Upper lobe of left lung (tissue), 6 donors: ENCODE measurements around the gene GPR27. TPM values are rescaled to one million over a fixed set of nuclear protein-coding genes. Genes with fewer than 3 reads are reported as not detected.
A peak's percentile ranks its signal among the peaks of the same experiment; 100 is the strongest.

ENCODE experiments used
- ATAC-seq, 2 donors: fragments of 200-7000 bp; cut with Tn5 transposase; one replicate each; pipeline ENCODE4 v1.9.1; 2022; ENCODE audit warnings: mild to moderate bottlenecking in 2 of 2, moderate library complexity in 2 of 2; ENCODE audit not compliant: low FRiP score in 2 of 2
- DNase-seq, 2 donors: peaks; one replicate each; pipeline ENCODE4 v3.0.0-alpha.2; 2019 to 2020
- H3K27ac ChIP-seq, 4 donors: fragments of 200-600 bp; sonication (generic); one replicate each; pipeline ENCODE4 v1.5.1; 2016 to 2019
- H3K27me3 ChIP-seq, 4 donors: fragments of 200-600 bp; sonication (generic); one replicate each; pipeline ENCODE4 v1.5.1; 2017 to 2019
- H3K36me3 ChIP-seq, 4 donors: fragments of 200-600 bp; sonication (generic); one replicate each; pipeline ENCODE4 v1.5.1; 2016 to 2019
- H3K4me1 ChIP-seq, 4 donors: fragments of 200-600 bp; sonication (generic); one replicate each; pipeline ENCODE4 v1.5.1; 2018 to 2019
- H3K4me3 ChIP-seq, 4 donors: fragments of 200-600 bp; sonication (generic); one replicate each; pipeline ENCODE4 v1.5.1; 2017 to 2019; ENCODE audit warnings: mild to moderate bottlenecking in 2 of 4, moderate library complexity in 1 of 4
- H3K9me3 ChIP-seq, 4 donors: fragments of 200-600 bp; sonication (generic); one replicate each; pipeline ENCODE4 v1.5.1; 2018 to 2019
- EP300 ChIP-seq, 4 donors: sonication (generic); formaldehyde crosslinking; IDR thresholded peaks; one replicate each; pipeline ENCODE4 v1.5.1; 2017; ENCODE audit warnings: antibody characterized with exemption in 4 of 4, control low read depth in 2 of 4
- POLR2A ChIP-seq, 4 donors: fragments of 450-650 bp; IDR thresholded peaks; one replicate each; pipeline ENCODE4 v1.5.1; 2016 to 2017; ENCODE audit warnings: antibody characterized with exemption in 4 of 4, mild to moderate bottlenecking in 2 of 4
- POLR2AphosphoS5 ChIP-seq, 2 donors: sonication (generic); formaldehyde crosslinking; IDR thresholded peaks; one replicate each; pipeline ENCODE4 v1.5.1; 2017; ENCODE audit warnings: antibody characterized with exemption in 2 of 2
- WGBS, 2 donors: methylation state at CpG; one replicate each; pipeline ENCODE4 v1.1.5; 2017 to 2018; 5-methylcytosine and 5-hydroxymethylcytosine counted together
- total RNA-seq, 6 donors: library from RNA; depleted of rRNA in 4 of 6; stranded (reverse); fragments of >200 nt in 4 of 6; gene quantifications; one replicate each; pipeline versions ENCODE4 v1.1.0 to v1.2.1, GENCODE V29; 2016 to 2021
- TF ChIP-seq, protein P1 (sequence below), 6 experiments: fragments of 450-650 bp in 4 of 6; fragments of 200-600 bp in 2 of 6; sonication (generic) in 2 of 6; IDR thresholded peaks; one replicate each; pipeline ENCODE4 v1.5.1; 2016 to 2019; ENCODE audit warnings: antibody characterized with exemption in 6 of 6
- donor health status: DM: no; HTN: no; CAD: no; lungs with moderate emphysema.
- donor health status: DM: no; HTN: yes; CAD: no; lungs with severe emphysema.

GPR27 gene, protein sequence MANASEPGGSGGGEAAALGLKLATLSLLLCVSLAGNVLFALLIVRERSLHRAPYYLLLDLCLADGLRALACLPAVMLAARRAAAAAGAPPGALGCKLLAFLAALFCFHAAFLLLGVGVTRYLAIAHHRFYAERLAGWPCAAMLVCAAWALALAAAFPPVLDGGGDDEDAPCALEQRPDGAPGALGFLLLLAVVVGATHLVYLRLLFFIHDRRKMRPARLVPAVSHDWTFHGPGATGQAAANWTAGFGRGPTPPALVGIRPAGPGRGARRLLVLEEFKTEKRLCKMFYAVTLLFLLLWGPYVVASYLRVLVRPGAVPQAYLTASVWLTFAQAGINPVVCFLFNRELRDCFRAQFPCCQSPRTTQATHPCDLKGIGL
- 1 to 10 TPM in 3 of 6 donors, under 1 TPM in 2, not detected in 1; 0.39 to 4.4 (median 1.3) TPM for total RNA-seq

DNA sequence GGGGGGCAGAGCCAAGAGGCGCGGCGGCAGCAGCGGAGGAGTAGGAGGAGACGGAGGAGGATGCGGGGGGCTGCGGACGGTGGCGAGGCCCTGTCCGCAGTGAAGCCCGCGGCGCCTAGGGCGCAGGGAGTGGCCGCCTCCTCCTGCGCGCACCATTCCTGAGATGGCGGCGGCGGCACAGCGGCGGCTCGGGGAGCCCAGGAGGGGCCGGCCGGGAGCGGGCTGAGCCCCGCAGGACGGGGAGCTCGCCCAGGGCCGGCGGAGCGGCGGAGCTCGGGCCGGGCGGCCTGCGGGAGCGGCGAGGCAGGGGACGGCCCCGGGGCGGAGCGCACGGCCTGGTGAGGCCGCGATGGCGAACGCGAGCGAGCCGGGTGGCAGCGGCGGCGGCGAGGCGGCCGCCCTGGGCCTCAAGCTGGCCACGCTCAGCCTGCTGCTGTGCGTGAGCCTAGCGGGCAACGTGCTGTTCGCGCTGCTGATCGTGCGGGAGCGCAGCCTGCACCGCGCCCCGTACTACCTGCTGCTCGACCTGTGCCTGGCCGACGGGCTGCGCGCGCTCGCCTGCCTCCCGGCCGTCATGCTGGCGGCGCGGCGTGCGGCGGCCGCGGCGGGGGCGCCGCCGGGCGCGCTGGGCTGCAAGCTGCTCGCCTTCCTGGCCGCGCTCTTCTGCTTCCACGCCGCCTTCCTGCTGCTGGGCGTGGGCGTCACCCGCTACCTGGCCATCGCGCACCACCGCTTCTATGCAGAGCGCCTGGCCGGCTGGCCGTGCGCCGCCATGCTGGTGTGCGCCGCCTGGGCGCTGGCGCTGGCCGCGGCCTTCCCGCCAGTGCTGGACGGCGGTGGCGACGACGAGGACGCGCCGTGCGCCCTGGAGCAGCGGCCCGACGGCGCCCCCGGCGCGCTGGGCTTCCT, at the start of gene GPR27:
TSS of gene GPR27 (plus strand) at position 155 of the 909 bp plus-strand sequence. CDS start at position 350, 195 bp downstream.
- 0% methylated on average over 2 to 38 of the region's 131 CpGs for WGBS, 2 donors
- ATAC-seq = peak in 1 of 2 donors; percentile 79
- H3K27ac ChIP-seq = peak within 1 kb of the TSS in 1 of 4 donors; percentile 79

DNA sequence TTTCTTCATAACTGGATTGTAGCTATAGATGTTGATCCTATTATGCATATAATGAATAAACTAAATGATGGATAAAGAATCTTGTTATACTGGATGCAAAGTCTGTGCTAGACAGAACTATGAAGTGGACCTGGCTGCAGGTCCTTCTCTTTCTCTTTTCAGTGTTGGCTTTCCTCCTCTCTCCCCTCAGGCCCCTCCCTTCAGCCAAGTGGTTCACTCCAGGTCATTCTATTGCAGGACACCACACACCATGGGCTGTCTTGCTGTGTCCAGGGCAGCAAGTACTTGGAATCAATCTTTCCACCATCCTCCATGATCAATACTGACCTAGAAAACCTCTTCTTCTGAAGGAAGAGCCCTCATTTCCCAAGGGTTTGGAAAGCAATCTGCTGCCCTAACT, 48.7 kb upstream of the GPR27 start:
- no peak overlapping the region for H3K27ac ChIP-seq
- peaks cover 0 to 10% (median 1%) of the 10 kb centered on the region in 4 donors for H3K36me3 ChIP-seq
- H3K4me3 ChIP-seq = no peak overlapping the region
- TF ChIP-seq POLR2AphosphoS5 (IDR thresholded peaks at IDR 0.05) (no peak), EP300 (IDR thresholded peaks at IDR 0.05) (no peak), POLR2A (IDR thresholded peaks at IDR 0.05) (no peak)
- TF ChIP-seq, protein P1, sequence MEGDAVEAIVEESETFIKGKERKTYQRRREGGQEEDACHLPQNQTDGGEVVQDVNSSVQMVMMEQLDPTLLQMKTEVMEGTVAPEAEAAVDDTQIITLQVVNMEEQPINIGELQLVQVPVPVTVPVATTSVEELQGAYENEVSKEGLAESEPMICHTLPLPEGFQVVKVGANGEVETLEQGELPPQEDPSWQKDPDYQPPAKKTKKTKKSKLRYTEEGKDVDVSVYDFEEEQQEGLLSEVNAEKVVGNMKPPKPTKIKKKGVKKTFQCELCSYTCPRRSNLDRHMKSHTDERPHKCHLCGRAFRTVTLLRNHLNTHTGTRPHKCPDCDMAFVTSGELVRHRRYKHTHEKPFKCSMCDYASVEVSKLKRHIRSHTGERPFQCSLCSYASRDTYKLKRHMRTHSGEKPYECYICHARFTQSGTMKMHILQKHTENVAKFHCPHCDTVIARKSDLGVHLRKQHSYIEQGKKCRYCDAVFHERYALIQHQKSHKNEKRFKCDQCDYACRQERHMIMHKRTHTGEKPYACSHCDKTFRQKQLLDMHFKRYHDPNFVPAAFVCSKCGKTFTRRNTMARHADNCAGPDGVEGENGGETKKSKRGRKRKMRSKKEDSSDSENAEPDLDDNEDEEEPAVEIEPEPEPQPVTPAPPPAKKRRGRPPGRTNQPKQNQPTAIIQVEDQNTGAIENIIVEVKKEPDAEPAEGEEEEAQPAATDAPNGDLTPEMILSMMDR (IDR thresholded peaks at IDR 0.05) = no peak
- no peaks in the 10 kb centered on the region for H3K27me3 ChIP-seq
- ATAC-seq = no peak
- H3K4me1 ChIP-seq = peaks cover 14 to 35% (median 28%) of the 10 kb centered on the region in 4 donors
- no peak for DNase-seq
- H3K9me3 ChIP-seq = no peaks in the 10 kb centered on the region

More for the DNA sequence above, at the start of gene GPR27:
- peak in 1 of 2 donors; percentile 90 for DNase-seq
- H3K4me3 ChIP-seq = peak within 1 kb of the TSS in 3 of 4 donors; percentile 58 to 66 (median 60)
- TF ChIP-seq, protein P1 (IDR thresholded peaks at IDR 0.05) = no peak
- TF ChIP-seq POLR2AphosphoS5 (IDR thresholded peaks at IDR 0.05) (no peak), EP300 (IDR thresholded peaks at IDR 0.05) (no peak), POLR2A (IDR thresholded peaks at IDR 0.05) (no peak)
- H3K9me3 ChIP-seq = no peaks in the 10 kb centered on the region
- no peaks in the 10 kb centered on the region for H3K36me3 ChIP-seq
- peaks cover 0 to 25% (median 7%) of the 10 kb centered on the region in 4 donors for H3K4me1 ChIP-seq
- H3K27me3 ChIP-seq = peaks cover 0 to 14% (median 0%) of the 10 kb centered on the region in 4 donors

DNA sequence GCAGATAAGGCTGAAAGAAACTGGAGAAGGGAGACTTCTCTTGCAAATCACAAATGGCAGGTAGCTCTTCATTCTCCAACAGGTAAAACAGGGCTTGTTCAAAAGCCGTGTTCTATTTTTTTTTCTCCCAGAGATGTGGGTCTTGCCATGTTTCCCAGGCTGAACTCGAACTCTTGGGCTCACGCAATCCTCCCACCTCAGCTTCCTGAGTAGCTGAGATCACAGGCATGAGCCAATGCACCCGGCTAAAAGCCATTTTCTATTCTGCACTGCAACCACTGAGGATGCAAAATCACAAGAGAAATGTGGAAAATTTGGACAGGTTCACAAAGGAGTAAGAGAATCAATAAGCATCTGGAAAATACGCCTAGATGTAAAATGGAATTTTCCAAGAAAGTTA, 48.0 kb upstream of the GPR27 start:
- ATAC-seq = no peak
- WGBS, 2 donors = 80 to 87% methylated on average over 5 of the region's 5 CpGs
- H3K36me3 ChIP-seq = peaks cover 0 to 10% (median 3%) of the 10 kb centered on the region in 4 donors
- H3K4me3 ChIP-seq = no peak overlapping the region
- H3K9me3 ChIP-seq = no peaks in the 10 kb centered on the region
- TF ChIP-seq EP300 (IDR thresholded peaks at IDR 0.05) = no peak
- TF ChIP-seq POLR2A (IDR thresholded peaks at IDR 0.05) = no peak
- no peaks in the 10 kb centered on the region for H3K27me3 ChIP-seq
- no peak for DNase-seq
- peaks cover 17 to 41% (median 32%) of the 10 kb centered on the region in 4 donors for H3K4me1 ChIP-seq
- no peak overlapping the region for H3K27ac ChIP-seq

DNA sequence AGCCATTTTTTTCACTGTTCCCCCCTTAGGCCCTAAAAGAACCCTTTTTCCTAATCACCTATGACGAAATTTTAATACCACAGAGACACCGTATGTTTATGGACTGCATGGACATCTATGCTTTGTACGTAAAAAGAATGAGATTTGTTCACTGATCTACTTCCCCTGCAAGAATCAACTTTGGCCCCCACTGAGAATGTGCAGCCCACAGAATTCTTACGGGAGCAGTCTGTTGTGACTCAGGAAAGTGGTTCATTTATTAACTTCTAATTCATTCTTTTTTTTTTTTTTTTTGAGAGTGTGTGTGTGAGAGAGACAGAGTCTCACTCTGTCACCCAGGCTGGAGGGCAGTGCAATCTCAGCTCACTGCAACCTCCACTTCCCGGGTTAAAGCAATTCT, 46.1 kb upstream of the GPR27 start:
- no peak for ATAC-seq
- Histone ChIP-seq H3K27me3 (no peaks in the 10 kb centered on the region), H3K4me1 (peaks cover 18 to 43% (median 23%) of the 10 kb centered on the region in 4 donors), H3K9me3 (no peaks in the 10 kb centered on the region), H3K36me3 (peaks cover 0 to 10% (median 3%) of the 10 kb centered on the region in 4 donors), H3K4me3 (no peak overlapping the region), H3K27ac (no peak overlapping the region)
- DNase-seq = no peak
- TF ChIP-seq, protein P1 (IDR thresholded peaks at IDR 0.05) = no peak
- TF ChIP-seq EP300 (IDR thresholded peaks at IDR 0.05) (no peak), POLR2AphosphoS5 (IDR thresholded peaks at IDR 0.05) (no peak), POLR2A (IDR thresholded peaks at IDR 0.05) (no peak)
- WGBS, 2 donors = 69 to 70% methylated on average over 5 of the region's 5 CpGs
